Measurements from ENCODE around the gene CBL. TPM values are rescaled to one million over a fixed set of nuclear protein-coding genes. Genes with fewer than 3 reads are reported as not detected.

The CBL gene
- total RNA-seq = 12.5 and 16.2 TPM in 2 replicates

GRCh38 chr11:119205574-119206510 lies at the start of gene CBL:
Gene CBL (plus strand): TSS chr11:119206339. CDS start chr11:119206418, 79 bp downstream.

GRCh38 chr11:119168471-119169281 lies 37.5 kb upstream of the CBL start, which contains the start of gene NLRX1:
Gene NLRX1 (plus strand): TSS chr11:119168725. CDS start chr11:119171404, 2,679 bp downstream.

GRCh38 chr11:119316729-119317591 lies 110.8 kb downstream of the CBL start, which contains the start of gene MCAM:
Gene MCAM (minus strand): TSS chr11:119317130. CDS start chr11:119317101, 29 bp downstream.

GRCh38 chr11:119334174-119334930 lies 128.2 kb downstream of the CBL start, which contains the start of gene RNF26:
Gene RNF26 (plus strand): TSS chr11:119334527. CDS start chr11:119335123, 596 bp downstream.

GRCh38 chr11:119340335-119341221 lies 134.4 kb downstream of the CBL start, which contains the start of gene C1QTNF5:
Gene C1QTNF5 (minus strand): TSS chr11:119340883. CDS start chr11:119340397, 486 bp downstream.

GRCh38 chr11:119346605-119347004 lies 140.5 kb downstream of the CBL start, which contains the start of gene MFRP:
Gene MFRP (minus strand): TSS chr11:119346705. CDS start chr11:119346513, 192 bp downstream.

Small RNAs within 50 kb of the gene (small RNA-seq; reads per million reads assigned to genes)
- gene RF01225 (not detected), gene RNU6-262P (not detected)

Other genes with a start within 250 kb of the CBL start
- not detected in 2 replicates for gene FOXR1, start 234.6 kb upstream of the CBL start, total RNA-seq
- 24.5 and 26.4 TPM in 2 replicates for gene CENATAC, start 208.2 kb upstream of the CBL start, total RNA-seq
- 360 and 436 TPM in 2 replicates for gene RPS25, start 188.0 kb upstream of the CBL start, total RNA-seq
- 36.9 and 38.5 TPM in 2 replicates for gene TRAPPC4, start 187.6 kb upstream of the CBL start, total RNA-seq
- gene SLC37A4, start 175.5 kb upstream of the CBL start, total RNA-seq = 10.7 and 11.8 TPM in 2 replicates
- 110 and 138 TPM in 2 replicates for gene HYOU1, start 149.1 kb upstream of the CBL start, total RNA-seq
- 29.4 and 31.7 TPM in 2 replicates for gene VPS11, start 138.5 kb upstream of the CBL start, total RNA-seq
- 7.3 and 9.7 TPM in 2 replicates for gene HMBS, start 121.5 kb upstream of the CBL start, total RNA-seq
- 15.1 and 20.1 TPM in 2 replicates for gene DPAGT1, start 104.5 kb upstream of the CBL start, total RNA-seq
- 2.8 and 4.4 TPM in 2 replicates for gene C2CD2L, start 99.0 kb upstream of the CBL start, total RNA-seq
- gene HINFP, start 84.8 kb upstream of the CBL start, total RNA-seq = 18.0 and 25.3 TPM in 2 replicates
- 0.12 and 0.32 TPM in 2 replicates for gene ABCG4, start 57.3 kb upstream of the CBL start, total RNA-seq
- 27.7 and 28.7 TPM in 2 replicates for gene NLRX1, start 37.6 kb upstream of the CBL start, total RNA-seq
- gene NHERF4, start 20.9 kb upstream of the CBL start, total RNA-seq = not detected in 2 replicates
- gene MCAM, start 110.8 kb downstream of the CBL start, total RNA-seq = 20.0 and 60.7 TPM in 2 replicates
- 3.5 and 4.1 TPM in 2 replicates for gene RNF26, start 128.2 kb downstream of the CBL start, total RNA-seq
- gene C1QTNF5, start 134.5 kb downstream of the CBL start, total RNA-seq = 28.6 and 30.8 TPM in 2 replicates
- under 0.01 and 0.12 TPM in 2 replicates for gene MFRP, start 140.4 kb downstream of the CBL start, total RNA-seq
- gene USP2, start 175.4 kb downstream of the CBL start, total RNA-seq = 0.24 and 0.32 TPM in 2 replicates
- gene THY1, start 216.8 kb downstream of the CBL start, total RNA-seq = 344 and 455 TPM in 2 replicates

Measured in hair follicle dermal papilla cell (primary cell).